LHCN-M2 (cell line): ENCODE data around the gene TNF. TPM values are rescaled to one million over a fixed set of nuclear protein-coding genes. Genes with fewer than 3 reads are reported as not detected.

Experiments
- DNase-seq: peaks from one replicate; pipeline ENCODE4 v3.0.0-alpha.2; 2012; ENCODE audit warnings: low read depth
- total RNA-seq: library from RNA; depleted of rRNA; stranded (reverse); fragments of >200 nt; gene quantifications from 2 replicates; pipeline ENCODE4 v1.2.3, GENCODE V29; 2014

Gene TNF
- total RNA-seq, 1 experiment from 2014 or later, result not detected

DNA sequence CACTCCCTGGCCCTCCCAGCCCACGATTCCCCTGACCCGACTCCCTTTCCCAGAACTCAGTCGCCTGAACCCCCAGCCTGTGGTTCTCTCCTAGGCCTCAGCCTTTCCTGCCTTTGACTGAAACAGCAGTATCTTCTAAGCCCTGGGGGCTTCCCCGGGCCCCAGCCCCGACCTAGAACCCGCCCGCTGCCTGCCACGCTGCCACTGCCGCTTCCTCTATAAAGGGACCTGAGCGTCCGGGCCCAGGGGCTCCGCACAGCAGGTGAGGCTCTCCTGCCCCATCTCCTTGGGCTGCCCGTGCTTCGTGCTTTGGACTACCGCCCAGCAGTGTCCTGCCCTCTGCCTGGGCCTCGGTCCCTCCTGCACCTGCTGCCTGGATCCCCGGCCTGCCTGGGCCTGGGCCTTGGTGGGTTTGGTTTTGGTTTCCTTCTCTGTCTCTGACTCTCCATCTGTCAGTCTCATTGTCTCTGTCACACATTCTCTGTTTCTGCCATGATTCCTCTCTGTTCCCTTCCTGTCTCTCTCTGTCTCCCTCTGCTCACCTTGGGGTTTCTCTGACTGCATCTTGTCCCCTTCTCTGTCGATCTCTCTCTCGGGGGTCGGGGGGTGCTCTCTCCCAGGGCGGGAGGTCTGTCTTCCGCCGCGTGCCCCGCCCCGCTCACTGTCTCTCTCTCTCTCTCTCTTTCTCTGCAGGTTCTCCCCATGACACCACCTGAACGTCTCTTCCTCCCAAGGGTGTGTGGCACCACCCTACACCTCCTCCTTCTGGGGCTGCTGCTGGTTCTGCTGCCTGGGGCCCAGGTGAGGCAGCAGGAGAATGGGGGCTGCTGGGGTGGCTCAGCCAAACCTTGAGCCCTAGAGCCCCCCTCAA, 3.1 kb upstream of the TNF start, which contains the start of gene LTA:
Gene LTA (plus strand): TSS at position 249 of the 871 bp plus-strand sequence. CDS start 454 bp downstream, at position 703.
- no peak for DNase-seq

DNA sequence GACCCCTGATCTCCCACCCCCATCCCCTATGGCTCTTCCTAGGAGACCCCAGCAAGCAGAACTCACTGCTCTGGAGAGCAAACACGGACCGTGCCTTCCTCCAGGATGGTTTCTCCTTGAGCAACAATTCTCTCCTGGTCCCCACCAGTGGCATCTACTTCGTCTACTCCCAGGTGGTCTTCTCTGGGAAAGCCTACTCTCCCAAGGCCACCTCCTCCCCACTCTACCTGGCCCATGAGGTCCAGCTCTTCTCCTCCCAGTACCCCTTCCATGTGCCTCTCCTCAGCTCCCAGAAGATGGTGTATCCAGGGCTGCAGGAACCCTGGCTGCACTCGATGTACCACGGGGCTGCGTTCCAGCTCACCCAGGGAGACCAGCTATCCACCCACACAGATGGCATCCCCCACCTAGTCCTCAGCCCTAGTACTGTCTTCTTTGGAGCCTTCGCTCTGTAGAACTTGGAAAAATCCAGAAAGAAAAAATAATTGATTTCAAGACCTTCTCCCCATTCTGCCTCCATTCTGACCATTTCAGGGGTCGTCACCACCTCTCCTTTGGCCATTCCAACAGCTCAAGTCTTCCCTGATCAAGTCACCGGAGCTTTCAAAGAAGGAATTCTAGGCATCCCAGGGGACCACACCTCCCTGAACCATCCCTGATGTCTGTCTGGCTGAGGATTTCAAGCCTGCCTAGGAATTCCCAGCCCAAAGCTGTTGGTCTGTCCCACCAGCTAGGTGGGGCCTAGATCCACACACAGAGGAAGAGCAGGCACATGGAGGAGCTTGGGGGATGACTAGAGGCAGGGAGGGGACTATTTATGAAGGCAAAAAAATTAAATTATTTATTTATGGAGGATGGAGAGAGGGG, 1.9 kb upstream of the TNF start:
- DNase-seq, result no peak

DNA sequence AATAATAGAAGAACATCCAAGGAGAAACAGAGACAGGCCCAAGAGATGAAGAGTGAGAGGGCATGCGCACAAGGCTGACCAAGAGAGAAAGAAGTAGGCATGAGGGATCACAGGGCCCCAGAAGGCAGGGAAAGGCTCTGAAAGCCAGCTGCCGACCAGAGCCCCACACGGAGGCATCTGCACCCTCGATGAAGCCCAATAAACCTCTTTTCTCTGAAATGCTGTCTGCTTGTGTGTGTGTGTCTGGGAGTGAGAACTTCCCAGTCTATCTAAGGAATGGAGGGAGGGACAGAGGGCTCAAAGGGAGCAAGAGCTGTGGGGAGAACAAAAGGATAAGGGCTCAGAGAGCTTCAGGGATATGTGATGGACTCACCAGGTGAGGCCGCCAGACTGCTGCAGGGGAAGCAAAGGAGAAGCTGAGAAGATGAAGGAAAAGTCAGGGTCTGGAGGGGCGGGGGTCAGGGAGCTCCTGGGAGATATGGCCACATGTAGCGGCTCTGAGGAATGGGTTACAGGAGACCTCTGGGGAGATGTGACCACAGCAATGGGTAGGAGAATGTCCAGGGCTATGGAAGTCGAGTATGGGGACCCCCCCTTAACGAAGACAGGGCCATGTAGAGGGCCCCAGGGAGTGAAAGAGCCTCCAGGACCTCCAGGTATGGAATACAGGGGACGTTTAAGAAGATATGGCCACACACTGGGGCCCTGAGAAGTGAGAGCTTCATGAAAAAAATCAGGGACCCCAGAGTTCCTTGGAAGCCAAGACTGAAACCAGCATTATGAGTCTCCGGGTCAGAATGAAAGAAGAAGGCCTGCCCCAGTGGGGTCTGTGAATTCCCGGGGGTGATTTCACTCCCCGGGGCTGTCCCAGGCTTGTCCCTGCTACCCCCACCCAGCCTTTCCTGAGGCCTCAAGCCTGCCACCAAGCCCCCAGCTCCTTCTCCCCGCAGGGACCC, 981 bp upstream of the TNF start:
- no peak for DNase-seq

DNA sequence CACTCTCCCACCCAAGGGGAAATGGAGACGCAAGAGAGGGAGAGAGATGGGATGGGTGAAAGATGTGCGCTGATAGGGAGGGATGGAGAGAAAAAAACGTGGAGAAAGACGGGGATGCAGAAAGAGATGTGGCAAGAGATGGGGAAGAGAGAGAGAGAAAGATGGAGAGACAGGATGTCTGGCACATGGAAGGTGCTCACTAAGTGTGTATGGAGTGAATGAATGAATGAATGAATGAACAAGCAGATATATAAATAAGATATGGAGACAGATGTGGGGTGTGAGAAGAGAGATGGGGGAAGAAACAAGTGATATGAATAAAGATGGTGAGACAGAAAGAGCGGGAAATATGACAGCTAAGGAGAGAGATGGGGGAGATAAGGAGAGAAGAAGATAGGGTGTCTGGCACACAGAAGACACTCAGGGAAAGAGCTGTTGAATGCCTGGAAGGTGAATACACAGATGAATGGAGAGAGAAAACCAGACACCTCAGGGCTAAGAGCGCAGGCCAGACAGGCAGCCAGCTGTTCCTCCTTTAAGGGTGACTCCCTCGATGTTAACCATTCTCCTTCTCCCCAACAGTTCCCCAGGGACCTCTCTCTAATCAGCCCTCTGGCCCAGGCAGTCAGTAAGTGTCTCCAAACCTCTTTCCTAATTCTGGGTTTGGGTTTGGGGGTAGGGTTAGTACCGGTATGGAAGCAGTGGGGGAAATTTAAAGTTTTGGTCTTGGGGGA, 754 bp downstream of the TNF start:
- DNase-seq, result peak; percentile 19

DNA sequence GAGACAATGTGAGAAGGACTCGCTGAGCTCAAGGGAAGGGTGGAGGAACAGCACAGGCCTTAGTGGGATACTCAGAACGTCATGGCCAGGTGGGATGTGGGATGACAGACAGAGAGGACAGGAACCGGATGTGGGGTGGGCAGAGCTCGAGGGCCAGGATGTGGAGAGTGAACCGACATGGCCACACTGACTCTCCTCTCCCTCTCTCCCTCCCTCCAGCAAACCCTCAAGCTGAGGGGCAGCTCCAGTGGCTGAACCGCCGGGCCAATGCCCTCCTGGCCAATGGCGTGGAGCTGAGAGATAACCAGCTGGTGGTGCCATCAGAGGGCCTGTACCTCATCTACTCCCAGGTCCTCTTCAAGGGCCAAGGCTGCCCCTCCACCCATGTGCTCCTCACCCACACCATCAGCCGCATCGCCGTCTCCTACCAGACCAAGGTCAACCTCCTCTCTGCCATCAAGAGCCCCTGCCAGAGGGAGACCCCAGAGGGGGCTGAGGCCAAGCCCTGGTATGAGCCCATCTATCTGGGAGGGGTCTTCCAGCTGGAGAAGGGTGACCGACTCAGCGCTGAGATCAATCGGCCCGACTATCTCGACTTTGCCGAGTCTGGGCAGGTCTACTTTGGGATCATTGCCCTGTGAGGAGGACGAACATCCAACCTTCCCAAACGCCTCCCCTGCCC, 1.7 kb downstream of the TNF start:
- DNase-seq, result no peak

DNA sequence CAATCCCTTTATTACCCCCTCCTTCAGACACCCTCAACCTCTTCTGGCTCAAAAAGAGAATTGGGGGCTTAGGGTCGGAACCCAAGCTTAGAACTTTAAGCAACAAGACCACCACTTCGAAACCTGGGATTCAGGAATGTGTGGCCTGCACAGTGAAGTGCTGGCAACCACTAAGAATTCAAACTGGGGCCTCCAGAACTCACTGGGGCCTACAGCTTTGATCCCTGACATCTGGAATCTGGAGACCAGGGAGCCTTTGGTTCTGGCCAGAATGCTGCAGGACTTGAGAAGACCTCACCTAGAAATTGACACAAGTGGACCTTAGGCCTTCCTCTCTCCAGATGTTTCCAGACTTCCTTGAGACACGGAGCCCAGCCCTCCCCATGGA, 2.2 kb downstream of the TNF start:
- no peak for DNase-seq

DNA sequence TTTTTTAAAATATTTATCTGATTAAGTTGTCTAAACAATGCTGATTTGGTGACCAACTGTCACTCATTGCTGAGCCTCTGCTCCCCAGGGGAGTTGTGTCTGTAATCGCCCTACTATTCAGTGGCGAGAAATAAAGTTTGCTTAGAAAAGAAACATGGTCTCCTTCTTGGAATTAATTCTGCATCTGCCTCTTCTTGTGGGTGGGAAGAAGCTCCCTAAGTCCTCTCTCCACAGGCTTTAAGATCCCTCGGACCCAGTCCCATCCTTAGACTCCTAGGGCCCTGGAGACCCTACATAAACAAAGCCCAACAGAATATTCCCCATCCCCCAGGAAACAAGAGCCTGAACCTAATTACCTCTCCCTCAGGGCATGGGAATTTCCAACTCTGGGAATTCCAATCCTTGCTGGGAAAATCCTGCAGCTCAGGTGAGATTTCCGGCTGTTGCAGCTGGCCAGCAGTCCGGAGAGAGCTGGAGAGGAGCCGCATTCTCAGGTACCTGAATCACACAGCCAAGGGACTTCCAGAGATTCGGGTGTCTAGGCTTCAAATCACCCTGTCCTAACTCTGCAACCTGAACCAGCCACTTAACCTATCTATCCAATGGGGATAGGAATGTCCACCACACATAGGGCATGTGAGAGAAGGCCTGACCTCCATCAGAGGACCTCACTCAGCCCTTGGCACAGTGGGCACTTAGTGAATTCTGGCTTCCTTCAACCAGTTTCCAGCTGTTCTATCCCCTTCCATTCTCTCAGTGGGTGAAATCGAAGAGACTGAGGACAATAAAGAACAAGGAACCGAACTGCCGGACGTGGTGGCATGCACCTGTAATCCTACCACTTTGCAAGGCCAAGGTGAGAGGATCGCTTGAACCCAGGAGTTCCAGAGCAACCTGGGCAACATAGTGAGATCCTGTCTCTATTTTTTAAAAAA, 3.1 kb downstream of the TNF start:
- no peak for DNase-seq

DNA sequence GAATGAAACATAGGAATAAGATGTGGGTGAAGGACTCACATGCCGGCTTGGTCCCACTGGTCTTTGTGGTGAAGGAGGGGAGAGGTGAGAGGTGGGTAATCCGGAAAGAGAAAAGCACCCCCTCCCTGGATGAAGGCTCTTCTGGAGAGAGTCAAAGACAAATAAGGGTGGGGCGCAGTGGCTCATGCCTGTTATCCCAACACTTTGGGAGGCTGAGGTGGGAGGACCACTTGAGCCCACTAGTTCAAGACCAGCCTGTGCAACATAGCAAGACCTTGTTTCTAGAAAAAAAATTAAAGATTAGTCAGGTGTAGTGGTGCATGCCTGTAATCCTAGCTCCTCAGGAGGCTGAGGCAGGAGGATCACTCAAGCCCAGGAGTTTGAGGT, 3.7 kb downstream of the TNF start:
- DNase-seq, result no peak

DNA sequence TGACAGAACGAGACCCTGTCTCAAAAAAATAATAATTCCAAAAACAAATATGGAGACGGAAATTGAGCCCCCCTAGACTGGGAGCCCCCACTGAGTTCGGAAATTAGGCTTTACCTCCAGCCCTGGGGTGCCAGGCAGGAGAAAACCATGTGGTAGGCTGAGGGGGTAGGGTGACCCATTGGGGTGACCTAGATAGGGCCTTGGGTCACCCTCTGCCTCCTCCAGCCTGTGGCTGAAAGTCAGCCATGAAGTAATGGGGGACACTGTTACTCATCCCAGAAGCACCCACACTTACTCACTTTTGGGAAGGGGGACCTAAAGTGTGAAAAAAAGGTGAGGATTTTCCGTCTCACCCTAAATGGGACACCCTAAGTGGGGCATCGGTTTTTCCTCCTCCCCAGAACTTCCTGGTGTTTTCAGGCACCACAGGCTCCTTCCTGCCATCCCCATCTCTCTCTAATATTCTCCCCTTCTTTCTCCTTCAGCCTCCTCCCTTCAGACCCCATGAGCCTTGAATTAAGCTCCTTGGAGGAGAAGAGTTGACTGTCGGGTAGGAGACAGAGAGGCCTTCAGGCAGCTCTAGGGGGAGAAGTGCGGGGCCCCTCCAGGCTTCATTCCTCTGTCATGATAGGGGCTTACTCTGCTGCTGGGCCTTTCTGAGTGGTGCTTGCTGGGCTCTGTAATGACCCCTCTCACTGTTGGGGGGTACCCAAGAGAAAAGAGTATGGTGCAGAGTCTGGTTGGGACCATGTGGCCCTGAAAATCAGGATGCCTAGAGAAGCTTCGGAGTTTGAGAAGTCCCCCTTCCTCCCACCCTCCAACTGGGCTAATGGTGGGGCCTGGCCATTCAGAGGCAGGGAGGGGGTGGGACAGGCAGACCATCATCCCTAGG, 4.4 kb downstream of the TNF start:
- DNase-seq, result no peak

DNA sequence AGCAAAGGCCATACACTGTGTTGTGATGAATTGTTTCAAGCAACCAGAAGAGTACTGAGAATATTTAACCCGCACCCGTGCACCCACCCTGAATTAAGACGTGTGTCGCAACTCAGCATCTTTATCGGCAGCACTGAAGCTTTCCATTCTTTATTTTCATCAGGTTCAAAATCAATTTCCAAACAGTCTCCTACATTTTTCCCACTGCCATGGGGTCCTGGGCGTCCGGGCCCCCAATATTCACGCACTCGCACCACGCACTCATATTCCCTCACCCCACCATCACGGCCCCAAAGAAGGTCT, 5.0 kb downstream of the TNF start:
- DNase-seq, result no peak

DNA sequence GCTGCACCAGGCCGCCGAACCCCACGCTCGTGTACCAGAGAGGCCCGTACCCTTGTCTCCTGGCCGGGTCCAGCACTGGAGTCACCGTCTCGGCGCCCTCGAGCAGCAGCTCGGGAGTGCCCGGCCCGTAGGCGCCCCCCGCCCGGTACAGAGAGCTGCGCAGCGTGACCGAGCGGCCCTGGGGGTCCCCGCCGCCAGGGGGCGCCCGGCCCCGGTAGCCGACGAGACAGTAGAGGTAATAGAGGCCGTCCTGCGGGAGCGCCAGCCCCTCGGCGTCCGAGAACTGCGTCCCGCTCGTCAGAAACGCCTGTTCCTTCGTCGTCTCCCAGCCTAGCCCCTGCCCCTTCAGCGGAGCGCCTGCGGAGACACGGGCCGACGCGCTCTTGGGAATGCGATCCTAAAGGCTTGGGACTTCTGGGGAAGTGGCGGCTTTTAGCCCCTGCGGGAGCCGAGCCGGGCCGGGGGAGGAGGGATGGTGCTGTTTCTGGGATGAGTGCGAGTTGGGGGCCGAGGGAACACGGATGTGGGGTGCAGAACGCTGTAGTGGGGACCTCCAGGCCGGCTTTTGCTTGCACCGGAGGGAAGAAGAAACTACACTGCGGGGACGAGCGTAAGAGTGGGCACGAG, 5.6 kb downstream of the TNF start:
- DNase-seq, result peak; percentile 71

DNA sequence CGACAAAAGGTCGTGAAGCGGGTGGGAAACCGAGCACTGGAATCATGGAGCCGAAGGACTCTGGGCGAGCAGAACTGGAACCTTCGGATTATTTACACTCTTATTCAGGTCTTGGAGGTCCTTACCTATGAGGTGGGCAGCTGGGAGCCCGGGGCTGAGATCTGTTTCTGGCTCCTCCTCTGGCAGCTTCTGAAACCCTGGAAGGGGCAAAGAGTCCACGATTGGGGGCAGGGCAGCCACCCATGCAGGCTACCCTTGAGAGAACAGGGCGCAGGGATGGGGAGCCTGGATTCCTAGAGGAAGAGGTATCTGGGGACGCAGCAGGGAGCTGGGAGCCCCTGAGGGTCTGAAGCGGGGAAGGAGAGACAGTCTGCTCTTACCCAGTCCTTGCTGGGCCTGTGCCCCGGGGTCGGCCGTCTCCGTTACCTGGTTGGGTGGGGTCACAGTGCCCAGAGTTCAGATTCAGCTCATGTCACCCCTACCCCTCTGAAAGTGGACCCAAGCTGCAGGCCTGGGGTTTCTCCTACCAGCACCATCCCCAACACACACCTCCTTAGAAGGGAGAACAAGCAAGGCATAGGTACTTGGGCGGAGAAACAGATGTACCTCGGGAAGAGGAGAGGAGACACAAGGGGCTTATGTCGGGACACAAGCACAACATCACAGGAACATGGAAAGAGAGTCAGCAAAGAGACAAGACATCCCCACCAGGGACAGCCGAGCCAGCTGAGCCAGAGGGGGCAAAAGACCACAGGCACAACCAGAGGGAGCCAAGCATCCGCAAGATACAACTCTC, 6.3 kb downstream of the TNF start:
- no peak for DNase-seq

DNA sequence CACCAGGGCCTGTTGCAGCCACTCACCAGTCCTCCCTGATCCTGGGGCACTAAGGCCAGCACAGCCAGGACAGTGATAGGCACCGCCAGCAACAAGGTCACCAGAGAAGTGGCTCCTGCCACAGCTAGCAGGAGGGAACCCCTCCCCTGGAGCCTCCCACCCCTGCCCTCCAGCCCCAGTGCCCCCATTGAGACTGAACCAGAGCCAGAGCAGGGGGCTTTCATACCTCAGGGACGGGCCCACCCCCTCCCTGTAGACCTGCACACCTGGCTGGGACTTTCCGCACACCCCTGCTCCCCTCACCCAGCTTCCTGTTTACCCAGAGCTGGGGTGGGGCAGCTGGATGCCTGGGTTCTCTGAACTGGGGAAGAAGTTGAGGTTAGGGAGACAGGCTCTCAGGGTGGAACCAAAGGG, 6.9 kb downstream of the TNF start, which contains the start of gene LTB:
Gene LTB (minus strand): TSS at position 195 of the 414 bp plus-strand sequence. CDS start 7 bp downstream, at position 188.
- no peak for DNase-seq

DNA sequence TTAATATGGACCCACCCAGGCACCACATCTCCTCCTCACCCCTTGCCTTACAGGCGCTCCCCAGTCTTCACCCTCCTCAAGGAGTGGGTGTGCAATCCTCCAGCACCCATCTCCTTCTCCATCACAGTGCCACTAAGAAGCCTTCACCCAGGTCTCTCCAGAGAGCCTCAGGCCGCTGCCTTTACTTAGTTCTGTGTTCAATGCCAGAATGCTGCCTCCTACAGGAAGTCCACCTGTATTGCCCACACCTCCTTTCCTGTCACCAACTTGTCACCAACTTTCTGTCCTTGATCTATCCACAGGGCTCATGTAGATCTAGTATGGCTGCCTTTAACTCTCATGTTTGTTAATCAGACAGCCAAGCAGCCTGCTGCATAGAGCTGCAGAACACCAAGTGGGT, 10.1 kb downstream of the TNF start:
- no peak for DNase-seq

DNA sequence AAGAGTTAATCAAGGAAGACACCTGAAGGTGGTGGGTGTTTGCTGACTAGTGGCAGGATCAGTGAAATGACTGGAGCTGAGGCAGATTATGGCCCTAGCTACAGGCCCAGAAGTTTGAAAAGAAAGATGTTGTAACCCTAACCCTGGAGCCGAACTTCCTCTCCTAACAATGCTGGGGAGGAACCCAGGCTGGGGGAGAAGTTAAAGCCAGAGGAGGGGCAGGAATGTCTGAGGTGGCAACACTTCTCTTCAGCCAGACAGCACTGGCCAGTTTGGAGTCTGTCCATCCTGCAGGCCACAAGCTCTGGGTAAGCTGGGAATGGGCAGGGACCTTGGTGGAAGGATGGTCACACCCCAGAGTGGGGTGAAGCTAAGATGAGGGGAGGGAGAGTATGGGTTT, 10.6 kb downstream of the TNF start, which contains the start of gene LST1:
Gene LST1 (plus strand): TSS at position 270 of the 400 bp plus-strand sequence. CDS start 1,023 bp downstream, outside the sequence.
- no peak for DNase-seq

DNA sequence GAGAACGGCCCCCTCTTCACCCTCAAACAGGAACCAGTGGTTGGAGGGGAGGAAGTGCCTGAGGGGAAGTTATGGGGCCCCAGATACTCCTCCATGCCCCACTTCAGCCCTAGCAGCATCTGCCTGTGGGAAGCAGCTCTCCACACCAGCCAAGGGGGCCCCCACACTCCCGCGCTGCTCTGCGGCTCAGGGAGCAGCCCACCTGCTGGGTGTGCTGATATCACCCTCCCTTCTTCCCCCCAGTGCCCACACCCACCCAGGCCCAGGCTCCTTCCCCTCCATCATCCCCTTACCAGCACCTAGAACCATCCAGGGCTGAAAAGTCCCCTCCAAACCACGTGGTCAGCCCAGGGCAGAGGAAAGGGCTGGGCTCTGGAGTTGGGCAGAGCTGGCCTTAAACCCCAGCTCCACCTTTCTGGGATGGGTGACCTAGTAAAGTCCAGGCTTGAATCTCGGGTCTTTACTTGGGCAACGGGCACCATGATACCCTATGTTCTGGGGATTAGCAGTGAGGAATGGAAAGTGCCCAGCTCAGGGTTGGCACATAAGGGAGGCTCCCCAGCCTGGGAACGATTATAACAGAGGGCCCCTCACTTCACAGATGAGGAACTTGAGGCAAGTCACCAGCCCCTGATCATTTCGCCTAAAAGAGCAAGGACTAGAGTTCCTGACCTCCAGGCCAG, 11.4 kb downstream of the TNF start:
- no peak for DNase-seq
